Bronchial epithelial cell (primary cell): ENCODE data around the gene ITGB3. TPM values are rescaled to one million over a fixed set of nuclear protein-coding genes. Genes with fewer than 3 reads are reported as not detected.

ENCODE experiments used
- DNase-seq: peaks from one replicate; pipeline ENCODE4 v3.0.0-alpha.2; 2010; ENCODE audit warnings: low read depth
- FAIRE-seq: peaks from 2 replicates; lab custom pipeline; 2011; peaks lifted over from hg19 to GRCh38; lab: Jason Lieb, UNC
- H3K27me3 ChIP-seq: 2 replicates; pipeline ENCODE4 v1.5.1; 2011; ENCODE audit warnings: low read length; ENCODE audit not compliant: control insufficient read depth, insufficient read depth
- H3K36me3 ChIP-seq: 2 replicates; pipeline ENCODE4 v1.5.1; 2011; ENCODE audit warnings: low read length; ENCODE audit not compliant: control insufficient read depth, insufficient read depth
- H3K4me3 ChIP-seq: 2 replicates; pipeline ENCODE4 v1.5.1; 2011; ENCODE audit warnings: mild to moderate bottlenecking, low read depth, low read length, control low read depth
- total RNA-seq: library from RNA; depleted of rRNA; stranded (reverse); fragments of >200 nt; gene quantifications from 2 replicates; pipeline ENCODE4 v1.2.1, GENCODE V29; 2014
- TF ChIP-seq, protein P1 (sequence below): IDR thresholded peaks from 2 replicates; pipeline ENCODE4 v1.5.1; 2011; ENCODE audit warnings: mild to moderate bottlenecking, moderate library complexity, low read length, control low read depth, inconsistent platforms; ENCODE audit not compliant: insufficient read depth, severe bottlenecking

The ITGB3 gene
- 0.26 and 0.51 TPM in 2 replicates for total RNA-seq

DNA sequence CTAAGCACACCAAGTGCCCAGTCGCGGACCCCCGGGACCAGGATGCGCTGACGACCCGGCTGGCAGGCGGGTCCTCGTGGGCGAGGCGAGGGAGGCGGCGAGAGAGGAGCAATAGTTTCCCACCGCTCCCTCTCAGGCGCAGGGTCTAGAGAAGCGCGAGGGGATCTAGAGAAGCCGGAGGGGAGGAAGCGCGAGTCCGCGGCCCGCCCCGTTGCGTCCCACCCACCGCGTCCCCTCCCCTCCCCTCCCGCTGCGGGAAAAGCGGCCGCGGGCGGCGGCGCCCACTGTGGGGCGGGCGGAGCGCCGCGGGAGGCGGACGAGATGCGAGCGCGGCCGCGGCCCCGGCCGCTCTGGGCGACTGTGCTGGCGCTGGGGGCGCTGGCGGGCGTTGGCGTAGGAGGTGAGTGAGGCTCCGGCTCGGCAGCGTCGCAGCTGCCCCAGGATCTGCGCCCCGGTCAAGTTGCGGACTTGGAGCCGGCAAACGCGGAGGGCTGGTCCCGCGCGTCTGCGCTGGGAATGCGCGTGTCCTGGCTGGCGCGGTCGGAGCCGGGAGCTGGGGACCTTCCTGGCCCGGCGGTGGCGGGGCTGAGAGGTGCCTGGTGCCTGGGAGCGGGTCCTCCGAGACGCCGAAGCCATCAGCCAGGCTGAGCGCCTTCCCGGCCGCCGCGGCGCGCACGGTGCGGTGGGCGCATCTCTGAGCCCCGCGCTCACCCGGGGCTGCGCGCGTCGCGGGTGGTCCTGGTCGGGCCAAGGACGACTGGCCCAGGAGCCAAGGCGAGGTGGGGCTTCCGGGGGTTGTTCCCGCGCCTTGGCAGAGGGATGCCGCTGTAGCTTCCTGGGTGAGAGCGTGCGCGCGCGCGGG lies at the start of gene ITGB3:
TSS of gene ITGB3 (plus strand) at position 287 of the 862 bp plus-strand sequence. CDS start at position 322, 35 bp downstream.
- TF ChIP-seq, protein P1, sequence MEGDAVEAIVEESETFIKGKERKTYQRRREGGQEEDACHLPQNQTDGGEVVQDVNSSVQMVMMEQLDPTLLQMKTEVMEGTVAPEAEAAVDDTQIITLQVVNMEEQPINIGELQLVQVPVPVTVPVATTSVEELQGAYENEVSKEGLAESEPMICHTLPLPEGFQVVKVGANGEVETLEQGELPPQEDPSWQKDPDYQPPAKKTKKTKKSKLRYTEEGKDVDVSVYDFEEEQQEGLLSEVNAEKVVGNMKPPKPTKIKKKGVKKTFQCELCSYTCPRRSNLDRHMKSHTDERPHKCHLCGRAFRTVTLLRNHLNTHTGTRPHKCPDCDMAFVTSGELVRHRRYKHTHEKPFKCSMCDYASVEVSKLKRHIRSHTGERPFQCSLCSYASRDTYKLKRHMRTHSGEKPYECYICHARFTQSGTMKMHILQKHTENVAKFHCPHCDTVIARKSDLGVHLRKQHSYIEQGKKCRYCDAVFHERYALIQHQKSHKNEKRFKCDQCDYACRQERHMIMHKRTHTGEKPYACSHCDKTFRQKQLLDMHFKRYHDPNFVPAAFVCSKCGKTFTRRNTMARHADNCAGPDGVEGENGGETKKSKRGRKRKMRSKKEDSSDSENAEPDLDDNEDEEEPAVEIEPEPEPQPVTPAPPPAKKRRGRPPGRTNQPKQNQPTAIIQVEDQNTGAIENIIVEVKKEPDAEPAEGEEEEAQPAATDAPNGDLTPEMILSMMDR = peak; percentile 47
- DNase-seq (peak; percentile 38), FAIRE-seq (no peak)
- H3K4me3 ChIP-seq = peak within 1 kb of the TSS; percentile 39
- H3K36me3 ChIP-seq = no peaks in the 10 kb centered on the region
- H3K27me3 ChIP-seq = peaks cover 4% of the 10 kb centered on the region

DNA sequence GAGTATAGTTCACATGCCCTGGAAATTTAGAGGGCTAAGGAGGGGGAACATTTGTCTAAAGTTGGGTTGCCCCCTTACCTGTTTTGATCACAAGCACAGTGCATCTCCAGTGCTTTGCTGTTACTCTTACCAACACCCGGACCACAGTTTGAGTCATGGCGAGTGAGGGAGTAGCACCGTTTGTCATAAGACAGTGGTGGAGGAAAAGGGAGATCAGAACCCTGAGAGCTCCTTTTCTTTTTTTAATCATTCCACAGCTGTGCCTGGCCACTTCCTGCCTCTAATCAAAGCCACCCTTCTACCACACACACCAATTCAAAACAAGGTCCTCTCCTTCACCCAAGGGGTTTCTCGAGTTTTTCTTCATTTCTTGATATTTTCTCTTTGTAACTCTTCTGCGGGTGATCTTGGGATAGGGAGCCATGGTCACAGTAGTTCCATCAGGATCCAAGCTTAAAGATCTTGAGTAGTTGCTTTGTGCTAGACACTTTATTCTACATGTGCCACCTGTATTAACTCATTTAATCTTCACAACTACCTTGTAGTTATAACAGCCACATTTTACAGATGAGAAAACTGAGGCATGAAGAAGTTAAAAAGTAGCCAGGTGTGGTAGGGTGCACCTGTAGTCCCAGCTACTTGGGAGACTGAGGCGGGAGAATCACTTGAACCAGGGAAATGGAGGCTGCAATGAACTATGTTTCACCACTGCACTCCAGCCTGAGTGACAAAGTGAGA lies 49.5 kb upstream of the ITGB3 start:
- peak; percentile 15 for DNase-seq
- TF ChIP-seq, protein P1 = no peak
- Histone ChIP-seq H3K27me3 (no peaks in the 10 kb centered on the region), H3K36me3 (no peaks in the 10 kb centered on the region), H3K4me3 (no peak overlapping the region)
- FAIRE-seq = no peak

DNA sequence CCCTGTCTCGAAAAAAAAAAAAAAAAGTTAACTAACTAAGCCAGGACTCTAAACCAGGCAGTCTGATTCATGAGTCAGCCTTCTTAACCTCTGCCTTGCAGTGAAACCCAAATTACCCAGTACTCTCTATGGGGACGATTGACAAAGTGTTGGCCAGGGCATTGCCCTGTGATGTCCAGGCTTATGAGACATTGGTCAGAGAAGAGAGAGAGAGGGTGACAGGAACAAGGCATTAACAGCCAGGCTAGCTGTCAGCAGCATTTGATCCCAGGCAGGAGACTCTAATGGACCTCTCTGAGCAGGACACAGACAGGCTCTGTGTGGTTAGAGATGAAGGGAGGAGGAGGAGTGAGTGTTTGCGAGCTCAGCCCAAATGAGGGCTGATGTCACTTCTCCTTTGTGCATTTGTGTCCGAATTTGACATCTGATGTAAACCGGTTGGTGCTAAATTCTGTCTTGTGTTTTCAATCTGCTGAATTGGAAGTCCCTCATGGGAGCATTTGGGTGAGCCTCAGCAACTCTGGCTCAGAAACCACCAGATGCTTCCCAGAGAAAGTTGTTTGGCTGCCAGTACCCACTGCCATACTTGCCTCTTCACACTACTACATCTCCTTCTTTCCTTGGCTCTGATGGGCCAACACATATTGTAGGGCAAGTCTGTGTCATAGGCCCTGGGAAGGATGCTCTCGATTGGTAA lies 48.8 kb upstream of the ITGB3 start:
- Histone ChIP-seq H3K27me3 (no peaks in the 10 kb centered on the region), H3K4me3 (no peak overlapping the region), H3K36me3 (no peaks in the 10 kb centered on the region)
- DNase-seq (peak; percentile 26), FAIRE-seq (no peak)
- TF ChIP-seq, protein P1 = no peak

DNA sequence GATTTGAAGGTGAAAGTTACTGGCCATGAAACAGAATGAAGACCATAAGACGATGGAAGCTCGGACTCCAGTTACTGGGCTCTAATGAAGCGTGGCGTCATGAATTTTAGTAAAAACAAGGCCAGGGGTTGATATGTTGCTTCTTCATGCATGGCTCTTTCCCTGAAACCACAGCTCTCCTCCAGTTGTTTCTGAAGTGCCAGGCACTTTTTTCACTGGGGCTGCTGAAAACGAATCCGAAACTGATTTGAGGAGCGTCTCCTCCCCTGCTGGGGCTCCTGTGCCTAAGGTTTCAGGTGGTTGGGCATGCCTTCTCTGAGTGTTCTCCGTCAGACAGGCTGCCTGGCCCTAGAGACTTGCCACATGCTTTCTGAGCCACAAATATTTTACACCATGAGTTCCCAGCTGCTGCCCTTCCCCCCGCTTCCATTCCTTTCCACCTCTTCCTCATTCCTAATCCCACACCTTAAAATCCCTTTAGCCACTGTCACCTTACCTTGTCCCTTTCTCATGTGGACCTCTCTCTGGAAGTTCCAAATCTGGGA lies 48.1 kb upstream of the ITGB3 start:
- Histone ChIP-seq H3K27me3 (no peaks in the 10 kb centered on the region), H3K36me3 (no peaks in the 10 kb centered on the region), H3K4me3 (no peak overlapping the region)
- no peak for FAIRE-seq
- TF ChIP-seq, protein P1 = no peak
- peak; percentile 64 for DNase-seq

DNA sequence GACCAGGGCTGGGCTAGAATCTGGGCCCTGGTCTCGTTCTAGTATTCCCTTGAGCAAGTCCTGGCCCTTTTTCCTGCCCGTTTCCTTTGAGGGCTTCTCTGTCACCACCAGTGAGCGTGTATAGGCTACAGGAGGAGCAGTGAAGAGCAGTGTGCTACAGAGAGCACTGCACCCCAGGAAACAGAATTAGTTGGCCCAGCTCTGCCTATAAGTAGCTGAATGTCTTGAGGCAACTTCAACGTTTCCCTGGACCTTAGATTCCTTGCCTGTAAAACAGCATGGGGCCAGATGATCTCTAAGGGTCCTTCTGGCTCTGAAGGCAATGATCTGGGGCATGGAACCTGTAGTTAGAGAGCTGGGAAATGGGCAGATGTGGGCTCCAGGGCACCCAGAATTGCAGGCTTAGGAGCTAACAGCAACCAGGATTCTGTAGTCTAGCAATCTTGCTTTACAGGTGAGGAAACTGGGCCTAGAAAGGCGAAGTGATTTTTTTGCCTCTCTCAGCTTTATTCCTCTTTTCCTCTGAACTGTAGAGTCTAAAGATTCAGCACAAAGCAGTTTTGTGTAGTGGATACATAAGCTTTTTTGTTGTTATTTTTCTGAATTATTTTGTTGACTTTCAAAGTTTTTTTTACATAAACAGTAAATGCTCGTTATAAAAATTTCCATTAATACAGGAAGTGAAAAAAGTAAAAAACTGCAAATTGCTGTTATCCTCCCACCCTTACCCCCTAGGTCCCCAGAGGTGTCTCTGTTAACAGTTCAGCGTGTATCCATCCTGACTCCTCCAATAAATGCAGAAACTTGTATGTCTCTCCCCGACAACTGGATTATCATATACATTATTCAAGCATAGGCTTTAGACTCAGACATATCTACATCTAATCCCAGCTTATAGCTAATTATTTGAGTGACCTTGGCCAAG lies 46.2 kb upstream of the ITGB3 start:
- FAIRE-seq (no peak), DNase-seq (no peak)
- TF ChIP-seq, protein P1 = no peak
- H3K36me3 ChIP-seq = no peaks in the 10 kb centered on the region
- no peaks in the 10 kb centered on the region for H3K27me3 ChIP-seq
- no peak overlapping the region for H3K4me3 ChIP-seq
